OCI-LY1 (cell line): ENCODE data around the gene MAN1C1.

Experiments used
- H2AFZ ChIP-seq: fragments of 200-600 bp; sonication (generic), shearing (Covaris generic); 2 replicates; pipeline ENCODE4 v1.6.0; 2014; ENCODE audit warnings: antibody characterized with exemption, mild to moderate bottlenecking, low read length
- H3F3A ChIP-seq: fragments of 200-600 bp; sonication (generic), shearing (Covaris generic); 2 replicates; pipeline ENCODE4 v1.6.0; 2014; ENCODE audit warnings: mild to moderate bottlenecking, antibody characterized with exemption, low read length, moderate library complexity; ENCODE audit not compliant: insufficient read depth
- H3K27ac ChIP-seq: fragments of 200-600 bp; sonication (generic); 2 replicates; pipeline ENCODE4 v1.5.1; 2014; ENCODE audit warnings: low read length, mixed run types, mild to moderate bottlenecking, low read depth; ENCODE audit not compliant: poor library complexity, severe bottlenecking
- H3K27me3 ChIP-seq: fragments of 200-600 bp; sonication (generic); 2 replicates; pipeline ENCODE4 v1.6.0; 2014; ENCODE audit warnings: antibody characterized with exemption, mild to moderate bottlenecking, low read length, moderate library complexity; ENCODE audit not compliant: insufficient read depth
- H3K36me3 ChIP-seq: fragments of 200-600 bp; sonication (generic); 2 replicates; pipeline ENCODE4 v1.6.1; 2014; ENCODE audit warnings: mild to moderate bottlenecking, antibody characterized with exemption, low read length, moderate library complexity, mixed read lengths; ENCODE audit not compliant: insufficient read depth
- H3K4me1 ChIP-seq: fragments of 200-600 bp; sonication (generic); 2 replicates; pipeline ENCODE4 v1.5.1; 2014; ENCODE audit warnings: mild to moderate bottlenecking, low read length, moderate library complexity; ENCODE audit not compliant: insufficient read depth, severe bottlenecking
- H3K4me2 ChIP-seq: fragments of 200-600 bp; sonication (generic), shearing (Covaris generic); 2 replicates; pipeline ENCODE4 v1.6.1; 2014; ENCODE audit warnings: low read length
- H3K4me3 ChIP-seq: fragments of 200-600 bp; sonication (generic); 2 replicates; pipeline ENCODE4 v1.5.1; 2014; ENCODE audit warnings: low read length, low read depth, mild to moderate bottlenecking, mixed read lengths; ENCODE audit not compliant: poor library complexity, severe bottlenecking
- H3K79me2 ChIP-seq: fragments of 200-600 bp; shearing (Covaris generic); 2 replicates; pipeline ENCODE4 v1.6.1; 2016; ENCODE audit warnings: mixed run types, low read length, mixed read lengths; ENCODE audit not compliant: insufficient read depth
- H3K9ac ChIP-seq: fragments of 200-600 bp; sonication (generic), shearing (Covaris generic); 2 replicates; pipeline ENCODE4 v1.6.1; 2014; ENCODE audit warnings: mild to moderate bottlenecking, low read length, mixed read lengths
- H3K9me2 ChIP-seq: fragments of 200-600 bp; sonication (generic), shearing (Covaris generic); 2 replicates; pipeline ENCODE4 v1.6.1; 2014; ENCODE audit warnings: low read depth, mild to moderate bottlenecking, low read length, mixed read lengths
- H3K9me3 ChIP-seq: fragments of 200-600 bp; shearing (Covaris generic); 2 replicates; pipeline ENCODE4 v1.6.1; 2014; ENCODE audit warnings: low read length, mixed read lengths
- H4K20me1 ChIP-seq: fragments of 200-600 bp; sonication (generic), shearing (Covaris generic); 2 replicates; pipeline ENCODE4 v1.6.0; 2016; ENCODE audit warnings: mild to moderate bottlenecking, low read length; ENCODE audit not compliant: insufficient read depth
- CTCF ChIP-seq: fragments of 200-600 bp; sonication (generic), shearing (Covaris generic); IDR thresholded peaks from 2 replicates; pipeline ENCODE4 v1.5.1; 2017; ENCODE audit warnings: mild to moderate bottlenecking, antibody characterized with exemption, low read length, moderate library complexity, mixed read lengths
- EZH2 ChIP-seq: fragments of 200-600 bp; sonication (generic), shearing (Covaris generic); IDR thresholded peaks from 2 replicates; pipeline ENCODE4 v1.8.0; 2017; ENCODE audit warnings: borderline replicate concordance, mixed run types, mild to moderate bottlenecking, antibody characterized with exemption, low read length, moderate library complexity, mixed read lengths

The MAN1C1 gene

GRCh38 chr1:25699500-25700143 lies 83.0 kb downstream of the MAN1C1 start:
- no peaks in the 10 kb centered on the region for H3K9me3 ChIP-seq
- no peak overlapping the region for H3K4me3 ChIP-seq
- H3K27ac ChIP-seq = no peak overlapping the region
- H3K4me1 ChIP-seq = no peaks in the 10 kb centered on the region
- no peaks in the 10 kb centered on the region for H3K79me2 ChIP-seq
- no peaks in the 10 kb centered on the region for H4K20me1 ChIP-seq
- no peaks in the 10 kb centered on the region for H3K9me2 ChIP-seq
- no peaks in the 10 kb centered on the region for H3F3A ChIP-seq
- no peak overlapping the region for H3K4me2 ChIP-seq
- TF ChIP-seq CTCF (no peak), EZH2 (no peak)
- no peak overlapping the region for H3K9ac ChIP-seq
- no peak overlapping the region for H2AFZ ChIP-seq
- no peaks in the 10 kb centered on the region for H3K36me3 ChIP-seq
- peaks cover 8% of the 10 kb centered on the region; the same call in 1 of the 2 replicates for H3K27me3 ChIP-seq

- Histone ChIP-seq H3K27me3 (peaks cover 8% of the 10 kb centered on the region; the same call in 1 of the 2 replicates), H3F3A (no peaks in the 10 kb centered on the region), H2AFZ (no peak overlapping the region), H3K4me3 (no peak overlapping the region), H3K9me2 (no peaks in the 10 kb centered on the region), H3K4me2 (no peak overlapping the region), H3K36me3 (no peaks in the 10 kb centered on the region), H3K9ac (no peak overlapping the region), H3K79me2 (no peaks in the 10 kb centered on the region), H3K4me1 (no peaks in the 10 kb centered on the region), H4K20me1 (no peaks in the 10 kb centered on the region), H3K27ac (no peak overlapping the region), H3K9me3 (no peaks in the 10 kb centered on the region)
- TF ChIP-seq CTCF (no peak), EZH2 (no peak)
These were observed 83.5 kb downstream of the MAN1C1 start for GRCh38 chr1:25700144-25700523.

DNA sequence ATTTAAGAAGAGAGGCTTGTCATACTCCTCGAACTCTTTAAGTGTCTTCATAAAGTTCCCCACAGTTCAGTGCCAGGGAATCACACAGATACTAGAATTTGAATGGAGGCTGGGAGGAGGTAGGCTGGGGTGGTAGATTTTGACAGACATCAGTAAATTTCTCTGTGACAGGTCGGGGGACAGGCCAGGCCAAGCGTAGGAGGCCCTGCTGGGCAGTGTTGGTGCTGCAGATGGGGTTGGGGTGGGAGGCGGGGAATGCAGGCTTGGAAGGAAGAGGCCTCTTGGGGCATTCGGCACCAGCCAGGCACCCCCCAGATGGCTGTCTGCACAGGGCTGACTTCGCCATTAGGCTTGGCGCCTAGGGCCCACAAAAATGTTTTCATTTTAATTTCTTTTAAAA lies 84.0 kb downstream of the MAN1C1 start:
- Histone ChIP-seq H3K9me2 (no peaks in the 10 kb centered on the region), H3K4me3 (no peak overlapping the region), H3K79me2 (no peaks in the 10 kb centered on the region), H2AFZ (no peak overlapping the region), H4K20me1 (no peaks in the 10 kb centered on the region), H3K4me1 (no peaks in the 10 kb centered on the region), H3K4me2 (no peak overlapping the region), H3K9me3 (no peaks in the 10 kb centered on the region), H3K27me3 (peaks cover 8% of the 10 kb centered on the region; the same call in 1 of the 2 replicates), H3F3A (no peaks in the 10 kb centered on the region), H3K27ac (no peak overlapping the region), H3K36me3 (no peaks in the 10 kb centered on the region), H3K9ac (no peak overlapping the region)
- TF ChIP-seq EZH2 (no peak), CTCF (no peak)
